Measurements from ENCODE around the gene IFT172.
A peak's percentile ranks its signal among the peaks of the same experiment; 100 is the strongest.
"Not testable (repeated sequence)": the region's sequence is repeated elsewhere in the genome, so short reads cannot be mapped to it uniquely, and the experiment has no call there.

Gene IFT172, protein sequence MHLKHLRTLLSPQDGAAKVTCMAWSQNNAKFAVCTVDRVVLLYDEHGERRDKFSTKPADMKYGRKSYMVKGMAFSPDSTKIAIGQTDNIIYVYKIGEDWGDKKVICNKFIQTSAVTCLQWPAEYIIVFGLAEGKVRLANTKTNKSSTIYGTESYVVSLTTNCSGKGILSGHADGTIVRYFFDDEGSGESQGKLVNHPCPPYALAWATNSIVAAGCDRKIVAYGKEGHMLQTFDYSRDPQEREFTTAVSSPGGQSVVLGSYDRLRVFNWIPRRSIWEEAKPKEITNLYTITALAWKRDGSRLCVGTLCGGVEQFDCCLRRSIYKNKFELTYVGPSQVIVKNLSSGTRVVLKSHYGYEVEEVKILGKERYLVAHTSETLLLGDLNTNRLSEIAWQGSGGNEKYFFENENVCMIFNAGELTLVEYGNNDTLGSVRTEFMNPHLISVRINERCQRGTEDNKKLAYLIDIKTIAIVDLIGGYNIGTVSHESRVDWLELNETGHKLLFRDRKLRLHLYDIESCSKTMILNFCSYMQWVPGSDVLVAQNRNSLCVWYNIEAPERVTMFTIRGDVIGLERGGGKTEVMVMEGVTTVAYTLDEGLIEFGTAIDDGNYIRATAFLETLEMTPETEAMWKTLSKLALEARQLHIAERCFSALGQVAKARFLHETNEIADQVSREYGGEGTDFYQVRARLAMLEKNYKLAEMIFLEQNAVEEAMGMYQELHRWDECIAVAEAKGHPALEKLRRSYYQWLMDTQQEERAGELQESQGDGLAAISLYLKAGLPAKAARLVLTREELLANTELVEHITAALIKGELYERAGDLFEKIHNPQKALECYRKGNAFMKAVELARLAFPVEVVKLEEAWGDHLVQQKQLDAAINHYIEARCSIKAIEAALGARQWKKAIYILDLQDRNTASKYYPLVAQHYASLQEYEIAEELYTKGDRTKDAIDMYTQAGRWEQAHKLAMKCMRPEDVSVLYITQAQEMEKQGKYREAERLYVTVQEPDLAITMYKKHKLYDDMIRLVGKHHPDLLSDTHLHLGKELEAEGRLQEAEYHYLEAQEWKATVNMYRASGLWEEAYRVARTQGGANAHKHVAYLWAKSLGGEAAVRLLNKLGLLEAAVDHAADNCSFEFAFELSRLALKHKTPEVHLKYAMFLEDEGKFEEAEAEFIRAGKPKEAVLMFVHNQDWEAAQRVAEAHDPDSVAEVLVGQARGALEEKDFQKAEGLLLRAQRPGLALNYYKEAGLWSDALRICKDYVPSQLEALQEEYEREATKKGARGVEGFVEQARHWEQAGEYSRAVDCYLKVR (N-terminal part only)

DNA sequence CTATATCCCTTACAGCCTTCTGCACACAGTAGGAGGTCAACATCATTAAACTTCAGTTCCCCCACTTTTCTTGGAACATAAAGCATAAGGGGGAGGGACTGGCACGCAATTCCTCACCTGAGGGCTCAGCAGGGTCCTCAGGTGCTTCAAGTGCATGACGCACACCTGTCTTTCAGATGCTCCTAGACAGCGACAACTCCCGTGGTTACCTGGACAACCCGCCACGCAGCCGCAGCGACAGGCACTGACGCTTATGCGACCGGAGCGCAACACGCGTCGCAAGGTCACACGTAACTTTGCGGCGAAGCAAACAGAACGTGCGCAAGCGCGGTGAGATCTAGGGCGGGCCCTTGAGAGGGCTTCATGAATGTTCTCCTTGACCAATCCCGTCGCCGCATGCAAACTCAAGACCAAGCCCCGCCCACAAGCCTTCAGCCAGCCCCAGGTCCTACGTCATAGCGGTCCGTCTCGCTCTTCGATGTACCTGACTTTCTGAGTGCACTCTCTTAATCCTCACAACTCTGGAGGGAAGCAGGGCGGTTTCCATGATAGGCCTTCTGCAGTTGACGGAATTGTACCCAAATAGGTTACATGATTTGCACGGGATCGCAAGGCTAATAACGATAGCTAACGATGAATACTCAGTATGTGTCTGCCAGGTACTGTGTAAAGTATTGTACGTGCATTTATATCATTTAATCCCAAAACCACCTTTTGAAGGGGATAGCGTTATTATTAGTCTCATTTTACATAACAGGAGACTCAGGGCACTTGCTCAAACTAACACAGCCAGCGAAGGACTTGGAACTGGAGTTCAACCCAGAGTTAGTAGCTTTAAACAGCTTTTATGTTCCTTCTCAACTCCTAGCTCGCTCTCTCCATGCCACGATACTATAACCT, at the start of gene IFT172:
TSS of gene IFT172 (minus strand) at position 246 of the 900 bp plus-strand sequence. CDS start at position 156, 90 bp downstream.
- DNase-seq (ENCODE audit: low read depth): peak; percentile 98

DNA sequence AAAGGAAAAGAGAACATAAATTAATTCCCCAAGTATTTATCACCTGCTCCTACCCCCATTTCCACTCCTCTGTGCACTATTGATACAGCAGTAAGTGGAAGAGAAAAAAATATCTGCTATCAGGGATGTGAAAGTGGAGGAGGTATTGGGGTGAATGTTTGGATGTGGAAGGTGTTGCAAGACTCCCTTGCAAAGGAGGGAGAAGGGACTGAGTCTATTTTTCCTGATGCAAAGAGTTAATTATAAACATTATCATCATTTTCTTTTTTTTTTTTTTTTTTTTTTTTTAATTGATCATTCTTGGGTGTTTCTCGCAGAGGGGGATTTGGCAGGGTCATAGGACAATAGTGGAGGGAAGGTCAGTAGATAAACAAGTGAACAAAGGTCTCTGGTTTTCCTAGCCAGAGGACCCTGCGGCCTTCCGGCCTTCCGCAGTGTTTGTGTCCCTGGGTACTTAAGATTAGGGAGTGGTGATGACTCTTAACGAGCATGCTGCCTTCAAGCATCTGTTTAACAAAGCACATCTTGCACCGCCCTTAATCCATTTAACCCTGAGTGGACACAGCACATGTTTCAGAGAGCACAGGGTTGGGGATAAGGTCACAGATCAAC, 49.4 kb upstream of the IFT172 start:
- DNase-seq (ENCODE audit: low read depth): not testable (repeated sequence)

DNA sequence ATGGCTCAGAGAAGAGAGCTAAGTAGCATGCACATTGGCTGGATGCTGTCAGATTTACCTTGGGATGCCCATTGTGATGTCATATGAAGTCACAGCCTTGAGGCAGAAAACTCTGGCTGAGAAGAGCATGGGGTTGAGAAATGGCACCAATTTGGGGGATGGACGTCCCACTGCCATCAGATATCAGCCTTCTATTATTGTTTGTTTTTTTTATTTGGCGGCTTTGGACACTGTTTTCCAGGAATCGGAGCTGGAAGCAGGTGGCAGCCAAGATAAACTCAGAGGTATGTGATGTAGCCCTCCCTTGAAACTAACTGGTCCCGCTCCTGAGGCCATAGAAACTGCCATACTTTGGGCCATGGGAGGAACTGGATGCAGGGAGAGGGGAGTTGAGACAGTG, 47.7 kb upstream of the IFT172 start:
- no peak for DNase-seq (ENCODE audit: low read depth)

DNA sequence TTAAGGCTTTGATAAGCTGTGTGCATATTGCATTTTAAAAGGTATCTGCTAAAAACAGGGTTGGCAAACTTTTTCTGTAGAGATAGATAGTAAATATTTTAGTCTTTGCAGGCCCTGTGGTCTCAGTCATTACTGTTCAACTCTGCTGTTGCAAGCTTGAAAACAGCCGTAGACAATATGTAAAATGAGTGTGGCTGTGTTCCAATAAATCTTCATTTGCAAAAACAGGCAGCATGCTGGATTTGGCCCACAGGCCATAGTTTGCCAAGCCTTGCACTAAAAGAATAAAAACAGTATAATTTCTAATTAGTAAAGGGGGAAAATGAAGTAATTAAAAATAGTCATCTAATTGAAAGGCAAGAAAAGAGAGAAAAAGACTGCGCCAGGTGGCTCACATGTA, 42.4 kb upstream of the IFT172 start:
- DNase-seq (ENCODE audit: low read depth): no peak

DNA sequence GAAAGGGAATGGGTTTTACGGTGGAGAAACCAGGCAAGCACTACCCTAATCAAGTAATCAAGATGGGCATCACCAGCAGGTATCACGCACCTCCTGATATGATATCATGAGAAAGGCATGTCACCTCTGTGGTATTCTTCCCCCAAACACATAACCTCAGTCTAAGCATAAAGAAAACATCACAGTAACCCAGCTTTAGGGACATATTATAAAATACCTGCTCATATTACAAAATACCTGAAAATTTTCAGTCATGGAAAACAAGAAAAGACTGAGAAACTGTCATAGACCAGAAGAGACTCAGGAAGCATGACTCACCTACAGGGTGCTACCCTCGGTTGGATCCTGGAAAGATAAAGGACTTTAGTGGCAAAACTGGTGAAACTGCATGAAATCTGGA, 37.6 kb upstream of the IFT172 start:
- no peak for DNase-seq (ENCODE audit: low read depth)

DNA sequence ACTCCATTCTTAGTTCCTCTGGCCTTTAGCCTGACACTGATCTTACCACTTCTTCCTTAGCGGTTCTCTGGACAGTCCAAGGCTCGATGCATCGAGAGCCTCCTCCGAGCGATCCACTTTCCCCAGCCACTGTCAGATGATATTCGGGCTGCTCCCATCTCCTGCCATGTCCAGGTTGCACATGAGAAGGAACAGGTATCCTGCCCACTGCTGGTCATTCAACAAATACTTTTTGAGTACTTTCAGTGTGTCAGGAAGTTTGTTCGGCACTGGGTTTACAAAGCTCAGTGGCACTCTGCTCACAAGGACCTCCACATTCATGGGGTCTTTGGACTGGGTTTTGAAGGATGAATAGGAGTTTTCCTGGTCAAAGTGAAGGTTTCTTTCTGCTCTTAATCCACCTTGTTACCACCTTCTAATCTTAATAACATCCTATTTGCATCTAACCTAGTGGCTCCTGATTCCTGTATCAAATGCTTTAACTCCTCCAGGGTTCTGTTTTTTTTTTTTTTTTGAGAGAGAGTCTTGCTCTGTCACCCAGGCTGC, 32.9 kb upstream of the IFT172 start:
- no peak for DNase-seq (ENCODE audit: low read depth)

DNA sequence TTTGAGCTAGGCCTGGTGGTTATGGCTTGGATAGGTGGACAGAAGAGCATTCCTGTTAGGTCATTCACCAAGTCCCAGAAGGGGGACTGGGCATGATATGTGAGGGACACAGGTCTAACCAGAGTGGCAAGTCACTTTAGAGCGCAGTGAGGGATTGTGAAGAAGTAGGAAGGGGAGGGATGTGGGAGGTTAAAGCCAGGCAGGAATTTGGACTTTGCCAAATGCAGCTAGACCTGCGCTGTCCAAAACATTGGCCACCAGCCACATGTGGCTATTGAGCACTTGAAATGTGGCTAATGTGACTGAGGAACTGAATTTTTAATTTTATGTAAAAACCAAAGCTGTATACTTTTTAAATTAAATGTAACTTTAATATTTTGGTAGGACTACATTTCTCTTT, 30.8 kb upstream of the IFT172 start:
- no peak for DNase-seq (ENCODE audit: low read depth)

DNA sequence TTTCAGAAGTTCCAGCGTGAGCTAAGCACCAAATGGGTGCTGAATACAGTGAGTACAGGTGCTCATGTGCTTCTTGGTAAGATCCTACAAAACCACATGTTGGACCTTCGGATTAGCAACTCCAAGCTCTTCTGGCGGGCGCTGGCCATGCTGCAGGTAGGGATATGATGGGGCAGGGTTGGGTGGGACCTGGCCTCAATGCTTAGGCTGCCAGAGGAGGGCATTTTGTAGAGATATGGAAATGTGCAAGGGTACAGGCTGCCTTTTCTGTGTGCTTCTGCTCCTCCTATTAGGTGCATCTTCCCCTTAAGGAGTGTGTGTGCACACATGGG, 29.2 kb upstream of the IFT172 start:
- DNase-seq (ENCODE audit: low read depth): no peak

DNA sequence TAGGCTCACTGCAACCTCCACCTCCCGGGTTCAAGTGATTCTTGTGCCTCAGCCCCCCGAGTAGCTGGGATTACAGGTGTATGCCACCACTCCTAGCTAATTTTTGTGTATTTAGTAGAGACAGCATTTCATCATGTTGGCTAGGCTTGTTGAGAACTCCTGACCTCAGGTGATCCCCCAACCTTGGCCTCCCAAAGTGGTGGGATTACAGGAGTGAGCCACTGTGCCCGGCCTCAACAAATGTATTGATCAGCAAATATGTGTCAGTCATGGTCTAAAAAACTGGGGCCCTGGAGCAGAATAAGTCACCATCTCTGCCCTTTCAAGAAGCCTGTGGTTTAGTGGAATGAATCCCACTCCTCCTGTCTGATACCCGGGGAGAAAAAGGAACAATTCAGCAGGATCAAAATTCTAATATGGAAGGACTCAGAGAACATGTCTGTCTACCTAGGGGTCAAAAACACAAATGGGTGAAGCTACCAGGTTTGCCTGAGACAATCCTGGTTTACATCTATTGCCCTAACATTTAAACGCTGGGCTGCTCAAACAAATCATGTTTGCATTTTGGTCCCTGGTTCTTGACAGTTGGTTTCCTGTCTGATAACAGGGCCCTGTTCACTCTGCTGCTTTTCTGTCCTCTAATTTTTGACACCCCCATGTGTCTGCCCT, 28.7 kb upstream of the IFT172 start:
- DNase-seq (ENCODE audit: low read depth): no peak

DNA sequence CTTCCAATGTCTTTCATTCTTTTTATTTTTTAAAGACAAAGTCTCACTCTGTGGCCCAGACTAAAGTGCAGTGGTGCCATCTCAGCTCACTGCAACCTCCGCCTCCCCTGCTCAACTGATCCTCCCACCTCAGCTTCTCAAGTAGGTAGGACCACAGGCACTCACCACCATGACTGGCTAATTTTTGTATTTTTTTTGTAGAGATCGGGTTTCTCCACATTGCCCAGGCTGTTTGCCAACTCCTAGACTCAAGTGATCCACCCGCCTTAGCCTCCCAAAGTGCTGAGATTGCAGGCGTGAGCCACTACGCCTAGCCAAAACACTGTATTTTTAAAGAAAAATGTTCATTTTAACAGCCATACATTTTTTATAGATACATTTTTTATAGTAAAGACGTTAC, 19.8 kb upstream of the IFT172 start:
- DNase-seq (ENCODE audit: low read depth): peak; percentile 50

DNA sequence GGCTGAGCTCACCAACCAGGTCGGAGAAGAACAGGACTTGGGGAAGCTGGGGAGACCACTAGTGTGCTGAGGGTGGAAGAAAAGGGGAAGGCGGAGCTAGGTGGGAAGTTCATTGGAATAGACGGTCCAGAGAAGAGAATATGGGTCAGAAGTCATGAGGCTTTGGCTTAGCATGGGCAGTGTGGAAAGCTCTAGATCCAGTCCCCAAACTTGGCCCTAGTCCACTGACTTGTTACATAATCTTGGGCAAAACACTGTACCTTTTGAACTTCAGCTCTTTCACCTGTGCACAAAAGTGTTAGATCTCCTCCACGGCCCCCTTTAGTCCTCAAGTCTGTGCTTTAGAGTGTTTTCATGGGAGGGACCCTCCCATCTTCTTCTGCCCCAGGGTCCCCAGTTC, 17.8 kb upstream of the IFT172 start:
- DNase-seq (ENCODE audit: low read depth): no peak

DNA sequence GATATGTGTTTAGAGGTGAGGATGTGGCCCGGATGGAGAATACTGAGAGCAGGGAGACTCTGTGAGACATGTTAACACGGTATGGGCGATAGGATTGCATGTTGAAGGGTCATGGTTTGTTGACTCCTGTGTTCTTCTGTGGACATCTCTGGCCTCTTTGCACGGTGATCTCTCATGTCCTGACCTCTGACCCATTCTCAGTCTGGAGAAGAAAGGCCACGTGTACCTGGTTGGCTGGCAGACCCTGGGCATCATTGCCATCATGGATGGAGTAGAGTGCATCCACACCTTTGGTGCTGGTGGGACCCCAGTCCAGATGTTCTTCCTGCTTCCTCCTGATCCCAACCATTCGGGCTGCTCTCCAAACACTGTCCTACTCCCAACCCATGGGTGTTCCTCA, 17.0 kb upstream of the IFT172 start:
- no peak for DNase-seq (ENCODE audit: low read depth)

DNA sequence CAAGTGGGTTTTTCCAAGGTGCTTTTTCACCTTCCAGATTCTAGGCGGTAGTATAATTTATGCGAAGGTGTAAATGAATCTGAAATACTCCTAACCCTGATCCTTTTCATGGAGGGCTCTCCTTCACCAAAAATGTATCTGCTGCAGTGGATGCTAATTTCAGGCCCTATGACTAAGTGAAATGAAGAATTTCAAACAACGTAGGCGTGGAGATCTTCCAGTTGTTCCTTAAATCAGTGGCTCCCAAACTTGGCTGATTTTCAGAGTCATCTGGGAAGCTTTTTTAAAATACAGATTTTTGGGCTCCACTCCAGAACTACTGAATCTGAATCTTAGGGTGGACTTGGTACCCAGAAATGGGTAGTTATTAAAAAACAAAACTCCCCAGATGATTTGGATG, 12.6 kb upstream of the IFT172 start:
- no peak for DNase-seq (ENCODE audit: low read depth)

DNA sequence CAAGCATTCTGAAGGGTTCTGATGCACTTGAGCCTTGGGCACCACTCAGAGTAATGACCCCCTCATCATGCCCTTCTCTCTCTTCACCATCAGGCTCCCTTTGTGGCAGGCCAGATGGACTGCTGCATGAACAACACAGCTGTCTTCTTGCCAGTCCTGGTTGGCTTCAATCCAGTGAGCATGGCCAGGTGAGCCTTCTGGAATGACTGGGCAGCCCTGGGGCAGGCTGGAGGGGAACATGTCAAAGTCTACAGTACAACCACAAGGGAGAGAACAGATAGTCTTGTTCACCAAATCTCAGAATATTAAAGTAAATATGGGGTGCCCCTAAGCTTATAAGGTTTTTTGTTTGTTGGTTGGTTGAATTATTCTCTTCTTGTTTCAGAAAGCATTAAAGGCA, 11.5 kb upstream of the IFT172 start:
- DNase-seq (ENCODE audit: low read depth): no peak

DNA sequence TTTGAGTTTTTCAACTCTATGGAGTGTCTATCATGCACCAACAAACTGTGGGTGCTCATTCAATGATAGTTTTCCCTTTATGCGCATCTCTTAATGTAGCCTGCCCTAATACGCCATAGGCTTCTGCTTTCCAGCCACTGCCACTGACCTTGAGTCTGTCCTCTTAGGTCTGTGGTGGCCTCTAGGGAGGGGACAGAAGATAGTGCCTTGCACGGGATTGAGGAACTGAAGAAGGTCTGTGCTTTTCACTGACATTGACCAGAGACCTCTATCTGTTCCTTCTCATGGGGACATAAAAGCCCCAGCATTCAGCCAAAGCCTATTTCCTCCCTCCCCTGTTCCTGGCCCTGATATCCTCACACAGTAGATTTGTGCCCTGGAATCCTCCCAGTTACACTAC, 9.4 kb upstream of the IFT172 start:
- no peak for DNase-seq (ENCODE audit: low read depth)

DNA sequence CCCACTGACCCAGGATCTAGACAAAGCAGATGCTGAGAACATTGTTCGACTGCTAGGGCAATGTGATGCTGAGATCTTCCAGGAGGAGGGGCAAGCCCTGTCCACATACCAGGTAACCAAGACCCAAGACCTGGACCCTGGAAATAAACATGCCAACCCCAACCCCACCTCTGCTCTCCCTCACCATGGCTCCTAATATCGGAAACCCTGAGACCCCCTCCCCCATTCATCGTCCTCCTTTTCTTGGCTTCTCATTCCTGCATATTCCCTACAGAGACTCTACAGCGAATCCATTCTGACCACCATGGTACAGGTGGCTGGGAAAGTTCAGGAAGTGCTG, 7.7 kb upstream of the IFT172 start:
- DNase-seq (ENCODE audit: low read depth): no peak

DNA sequence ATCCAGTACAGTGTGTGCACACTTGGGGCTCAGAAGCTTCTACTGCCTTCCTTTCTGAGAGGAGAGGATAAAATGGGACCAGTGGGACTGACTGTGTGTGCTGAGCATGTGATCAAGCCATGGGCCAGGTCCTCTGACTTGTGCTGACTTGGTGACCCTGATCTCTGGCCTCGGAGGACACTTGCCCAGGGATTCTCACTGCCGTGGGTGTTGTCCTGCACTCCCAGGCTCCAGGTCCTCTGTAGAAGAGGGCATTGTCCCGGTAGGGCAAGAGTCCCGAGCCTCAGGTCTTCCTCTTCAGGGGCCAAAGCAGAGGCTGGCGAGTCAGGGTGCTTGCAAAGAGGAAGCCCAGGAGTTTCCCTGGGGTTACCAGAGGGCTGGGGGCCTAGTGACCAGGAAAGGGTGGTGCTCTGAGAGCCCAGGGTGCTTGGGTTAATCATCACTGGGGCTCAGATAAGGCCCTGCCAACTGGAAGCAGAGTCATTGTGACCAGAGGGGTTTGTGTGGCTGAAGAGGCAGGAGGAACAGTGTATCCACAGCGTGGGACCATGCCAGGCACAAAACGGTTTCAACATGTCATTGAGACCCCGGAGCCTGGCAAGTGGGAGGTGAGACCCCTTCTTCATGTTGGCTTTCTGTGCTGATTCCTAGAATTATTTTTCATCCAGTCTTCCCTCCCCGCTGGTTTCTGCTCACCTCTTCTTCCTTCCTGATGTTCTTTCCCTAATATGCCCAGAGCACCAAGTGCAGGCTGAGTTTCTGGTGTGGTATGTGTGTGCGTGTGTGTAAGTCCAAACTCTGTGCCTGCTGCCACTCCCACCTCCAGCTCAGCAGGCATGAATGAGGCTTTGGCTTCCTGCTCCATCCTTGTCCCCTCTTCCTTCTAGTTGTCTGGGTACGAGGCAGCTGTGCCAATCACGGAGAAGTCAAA, 7.1 kb upstream of the IFT172 start, which contains the start of gene GCKR:
TSS of gene GCKR (plus strand) at position 483 of the 931 bp plus-strand sequence. CDS start at position 549, 66 bp downstream.
- DNase-seq (ENCODE audit: low read depth): peak; percentile 24

DNA sequence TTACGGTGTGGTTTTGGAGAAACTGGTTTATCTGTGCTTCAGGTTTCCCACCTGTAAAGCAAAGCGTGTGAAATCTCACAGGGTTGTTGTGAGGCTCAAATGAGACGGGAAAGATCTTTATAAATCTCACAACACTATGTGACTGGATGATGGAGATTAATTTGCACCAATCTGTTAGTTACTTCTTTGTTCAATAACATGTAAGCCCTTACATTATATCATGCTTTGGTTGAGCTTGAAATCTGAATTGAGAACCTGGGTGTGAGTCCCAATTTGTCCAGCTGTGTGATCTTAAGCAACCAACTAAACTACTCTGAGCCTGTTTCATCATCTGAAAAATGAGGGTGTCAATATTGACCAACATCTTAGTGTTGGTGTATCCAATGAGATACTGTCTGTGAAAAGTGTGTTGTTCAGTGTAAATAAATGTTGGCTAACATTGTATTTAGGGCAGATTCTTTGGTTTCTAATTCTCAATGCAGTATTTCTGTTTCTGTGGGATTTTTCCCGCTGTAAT, 6.4 kb upstream of the IFT172 start:
- DNase-seq (ENCODE audit: low read depth): no peak

All from fibroblast of gingiva (primary cell).